Left renal cortex interstitium (tissue), 4 donors: Measurements from ENCODE around the gene PSMD1. TPM values are rescaled to one million over a fixed set of nuclear protein-coding genes. Genes with fewer than 3 reads are reported as not detected.
"Not testable (repeated sequence)": the region's sequence is repeated elsewhere in the genome, so short reads cannot be mapped to it uniquely, and the experiment has no call there.

Experiments used
- DNase-seq, 4 donors: peaks; one replicate each; pipeline ENCODE4 v3.0.0-alpha.2; 2013; ENCODE audit warnings: low read depth in 4 of 4, low spot score in 2 of 4, missing footprints in 1 of 4
- polyA plus RNA-seq, 4 donors: library from polyadenylated mRNA; unstranded; fragments of 120-200 nt; gene quantifications; one replicate each; pipeline ENCODE4 v1.2.1, GENCODE V29; 2013; ENCODE audit not compliant: insufficient read length in 4 of 4

PSMD1 gene
- polyA plus RNA-seq, 4 donors, result 83.3 to 110 (median 100) TPM

DNA sequence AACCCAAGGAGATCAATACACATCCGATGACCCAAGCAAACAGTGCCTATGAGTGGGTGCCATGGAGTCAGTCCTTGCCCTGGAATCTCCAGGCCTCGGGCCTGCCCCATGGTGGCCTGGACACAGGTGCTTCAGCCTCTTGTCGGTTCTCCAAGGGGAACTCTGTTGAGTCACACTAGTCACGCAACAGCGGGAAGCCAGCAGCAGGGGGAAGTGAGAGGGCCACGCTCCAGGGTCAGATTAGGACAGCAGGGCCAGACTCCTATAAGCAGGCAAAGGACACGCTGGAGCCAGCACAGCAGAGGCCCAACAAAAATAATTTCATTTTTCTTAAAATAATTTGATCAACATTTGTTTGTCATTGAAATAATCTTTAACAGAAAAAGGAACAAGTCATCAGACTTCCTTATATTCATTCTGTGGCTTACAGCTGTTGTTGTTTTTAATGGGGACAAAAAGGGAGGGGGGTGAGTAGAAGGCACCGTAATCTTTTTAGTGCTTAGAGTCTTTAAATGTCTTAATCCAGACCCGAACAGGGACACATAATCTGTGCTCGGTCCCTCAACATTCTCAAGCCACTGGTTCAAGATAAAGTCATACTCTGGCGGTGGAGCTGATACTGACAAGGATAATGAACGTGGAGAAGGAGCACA, 125.3 kb downstream of the PSMD1 start:
- no peak for DNase-seq

- DNase-seq, result no peak
Observed at GRCh38 chr2:231182513-231182899, 125.8 kb downstream of the PSMD1 start.

- DNase-seq, result no peak
Observed at GRCh38 chr2:231183851-231184250, 127.2 kb downstream of the PSMD1 start.

GRCh38 chr2:231184319-231184718, 127.7 kb downstream of the PSMD1 start:
- DNase-seq, result no peak

DNA sequence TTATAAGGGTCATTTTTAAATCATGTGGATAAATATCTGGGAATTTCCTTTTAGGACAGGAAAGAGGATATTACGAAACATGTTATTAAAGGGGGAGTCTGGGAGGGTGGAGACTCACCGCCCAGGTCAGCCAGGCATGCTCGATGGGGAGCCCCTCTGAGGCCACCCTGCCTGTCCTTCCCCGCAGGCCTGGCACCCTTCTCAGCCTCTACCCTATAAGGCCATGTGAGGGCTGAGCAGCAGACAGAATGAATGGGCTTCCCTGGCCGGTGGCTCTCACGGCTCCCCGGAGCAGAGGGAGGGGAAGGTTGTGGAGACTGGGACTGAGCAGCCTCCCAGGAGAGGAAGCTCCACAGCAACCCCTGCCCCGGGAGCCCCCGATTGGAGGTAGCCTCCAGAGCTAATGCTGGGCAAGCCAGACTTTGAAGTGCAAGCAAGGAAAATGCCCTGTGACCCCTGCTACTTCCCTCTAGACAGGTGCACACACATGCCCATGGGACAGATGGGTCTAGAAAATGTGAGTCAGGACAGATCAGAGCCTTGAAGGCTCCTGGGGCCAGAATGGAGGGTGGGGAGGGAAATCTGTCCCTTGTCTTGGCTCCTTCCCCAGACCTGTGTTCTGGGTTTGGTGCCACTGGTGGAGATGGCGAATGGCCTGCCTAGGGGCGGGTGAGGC, 128.5 kb downstream of the PSMD1 start:
- no peak for DNase-seq

DNA sequence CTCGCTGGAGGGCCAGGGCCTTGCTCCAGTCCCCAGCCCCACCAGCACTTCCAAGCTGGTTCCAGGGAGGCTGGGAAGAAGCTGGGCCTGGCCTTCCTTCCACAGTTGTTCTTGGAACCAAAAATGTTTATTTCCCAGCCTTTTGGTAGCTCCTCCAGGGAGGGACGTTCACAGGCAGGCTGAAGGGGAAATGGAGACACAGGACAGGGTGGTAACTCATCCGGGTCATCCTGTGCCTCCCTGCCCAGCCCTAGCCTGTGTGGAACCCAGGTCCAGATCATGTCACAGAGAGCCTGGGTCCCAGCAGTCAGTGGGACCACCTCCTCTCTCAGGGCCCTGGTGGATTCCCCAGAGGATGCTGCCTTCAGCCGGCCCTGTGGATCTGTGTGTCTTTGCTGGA, 129.2 kb downstream of the PSMD1 start:
- no peak for DNase-seq

- no peak for DNase-seq
Observed at GRCh38 chr2:231186325-231186724, 129.7 kb downstream of the PSMD1 start.

DNA sequence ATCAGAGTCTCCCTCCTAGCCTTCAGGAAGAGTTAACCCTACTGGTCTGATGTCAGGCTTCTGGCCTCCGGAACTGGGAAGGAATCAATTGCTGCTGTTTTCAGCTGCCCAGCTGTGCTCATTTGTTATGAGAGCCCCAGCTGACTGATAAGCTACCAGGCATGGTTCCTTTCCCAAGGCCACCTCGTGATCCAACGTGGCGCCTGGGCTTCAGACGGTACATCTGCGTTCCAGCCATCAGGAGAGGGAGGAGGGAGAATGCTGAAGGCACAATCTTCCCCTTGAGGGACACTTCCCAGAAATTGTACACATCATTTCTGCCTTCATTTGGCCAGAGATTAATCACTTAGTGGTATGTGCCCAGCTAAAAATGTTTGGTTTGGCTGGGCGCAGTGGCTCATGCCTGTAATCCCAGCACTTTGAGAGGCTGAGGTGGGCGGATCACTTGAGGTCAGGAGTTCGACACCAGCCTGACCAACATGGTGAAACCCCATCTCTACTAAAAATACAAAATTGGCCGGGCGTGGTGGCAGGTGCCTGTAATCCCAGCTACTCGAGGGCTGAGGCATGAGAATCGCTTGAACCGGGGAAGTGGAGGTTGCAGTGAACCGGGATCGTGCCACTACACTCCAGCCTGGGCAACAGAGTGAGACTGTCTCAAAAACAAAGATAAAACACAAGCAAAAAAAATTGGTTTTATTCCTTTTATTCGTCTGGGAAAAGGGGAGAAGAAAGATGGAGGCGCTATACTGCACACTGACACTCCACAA, 131.3 kb downstream of the PSMD1 start:
- no peak for DNase-seq

GRCh38 chr2:231188506-231189170, 132.0 kb downstream of the PSMD1 start:
- DNase-seq, result no peak

GRCh38 chr2:231189171-231189530, 132.5 kb downstream of the PSMD1 start:
- DNase-seq, result no peak

- no peak for DNase-seq
Observed at GRCh38 chr2:231189571-231190495, 133.2 kb downstream of the PSMD1 start.

GRCh38 chr2:231190531-231191197, 134.0 kb downstream of the PSMD1 start:
- no peak for DNase-seq

DNA sequence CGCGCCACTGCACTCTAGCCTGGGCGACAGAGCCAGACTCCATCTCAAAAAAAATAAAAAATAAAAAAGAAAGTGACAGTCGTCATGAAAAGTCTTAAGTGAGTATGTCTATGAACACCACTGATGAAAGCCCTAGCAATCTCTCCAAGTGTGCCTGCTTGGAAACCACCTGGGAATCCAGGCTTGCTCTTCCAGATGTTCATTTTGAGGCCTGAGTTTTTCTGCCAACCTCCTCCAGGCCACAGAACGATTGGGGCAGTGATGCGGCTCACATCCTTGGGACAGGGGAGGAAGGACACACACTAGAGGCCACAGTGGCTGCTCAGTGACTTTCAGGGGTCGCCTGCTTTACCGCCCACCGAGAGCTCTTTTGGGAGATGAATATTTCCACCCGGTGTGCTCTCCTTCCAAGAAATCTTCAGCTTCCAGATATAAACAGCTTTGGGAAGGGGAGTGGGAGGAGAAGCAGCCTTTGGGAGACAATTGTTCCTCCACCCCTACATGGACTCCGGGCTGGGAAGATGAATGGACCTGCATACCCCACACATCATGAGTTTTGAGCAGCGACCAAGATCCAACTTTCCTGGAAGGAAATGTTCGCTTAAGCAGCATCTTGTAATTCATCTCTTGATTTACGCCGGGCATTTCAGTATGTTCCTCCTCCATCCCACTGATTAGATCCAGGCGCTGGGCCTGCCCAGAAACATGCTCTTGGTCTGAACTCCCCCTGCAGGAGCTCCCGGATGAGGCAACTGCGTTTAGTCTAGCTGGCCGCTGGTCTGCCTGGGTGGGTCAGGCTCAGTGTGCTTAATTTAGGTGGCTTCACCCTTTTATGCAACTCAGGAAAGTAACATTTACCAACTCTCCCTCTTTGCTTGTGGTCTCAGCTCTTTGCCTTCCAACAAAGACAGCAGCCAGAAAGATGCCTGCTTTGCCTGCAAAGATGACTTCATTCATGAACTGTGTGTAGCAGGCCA, 135.5 kb downstream of the PSMD1 start:
- peak in 2 of 4 donors; percentile 84 to 86 for DNase-seq

DNA sequence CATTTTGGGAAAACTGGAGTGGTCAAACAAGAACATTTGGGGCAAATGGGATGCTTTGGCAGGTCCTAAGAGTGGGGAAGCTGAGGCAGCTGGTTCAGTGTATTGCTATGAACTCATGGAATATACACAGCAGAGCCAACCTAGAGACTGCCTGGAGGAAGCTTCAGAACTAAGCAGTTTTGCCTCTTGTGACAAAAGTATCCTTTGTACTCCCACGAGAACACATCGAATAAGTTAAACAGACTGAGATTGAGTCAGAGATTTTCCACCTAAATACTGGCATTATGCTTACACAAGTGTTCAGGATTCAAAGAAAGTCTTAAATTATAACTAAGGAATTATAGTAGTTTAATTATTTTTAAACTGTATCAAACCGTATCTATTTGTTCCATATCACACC, 136.5 kb downstream of the PSMD1 start:
- no peak for DNase-seq

GRCh38 chr2:231196592-231196991, 139.9 kb downstream of the PSMD1 start:
- no peak for DNase-seq

GRCh38 chr2:231197196-231197595, 140.5 kb downstream of the PSMD1 start:
- DNase-seq, result not testable (repeated sequence)

- no peak for DNase-seq
Observed at GRCh38 chr2:231197706-231198290, 141.1 kb downstream of the PSMD1 start.
